Neural cell (in vitro differentiated cells): ENCODE data around the gene DYDC2. TPM values are rescaled to one million over a fixed set of nuclear protein-coding genes. Genes with fewer than 3 reads are reported as not detected.

Experiments
- H2AFZ ChIP-seq: fragments of 200-600, 300-800 bp; sonication (generic), shearing (Covaris generic); 2 replicates; pipeline ENCODE4 v1.6.0; 2014; ENCODE audit warnings: low read depth, mild to moderate bottlenecking, antibody characterized with exemption, low read length, moderate library complexity
- H3F3A ChIP-seq: fragments of 200-600 bp; shearing (Covaris generic); 2 replicates; pipeline ENCODE4 v1.6.1; 2016; ENCODE audit warnings: mild to moderate bottlenecking, moderate library complexity, mixed read lengths, antibody characterized with exemption, low read length; ENCODE audit not compliant: insufficient read depth, poor library complexity, severe bottlenecking
- H3K27ac ChIP-seq: fragments of 200-600, 300-800 bp; sonication (generic), shearing (Covaris generic); 2 replicates; pipeline ENCODE4 v1.5.1; 2014; ENCODE audit warnings: mild to moderate bottlenecking, low read length, moderate library complexity
- H3K27me3 ChIP-seq: fragments of 300-800, 200-600 bp; sonication (generic), shearing (Covaris generic); 2 replicates; pipeline ENCODE4 v1.6.0; 2014; ENCODE audit warnings: mild to moderate bottlenecking, low read depth, low read length, moderate library complexity; ENCODE audit not compliant: insufficient read depth
- H3K36me3 ChIP-seq: fragments of 300-800, 200-600 bp; sonication (generic), shearing (Covaris generic); 2 replicates; pipeline ENCODE4 v1.5.1; 2014; ENCODE audit warnings: mild to moderate bottlenecking, antibody characterized with exemption, low read length, moderate library complexity; ENCODE audit not compliant: insufficient read depth
- H3K4me2 ChIP-seq: fragments of 300-800, 200-600 bp; sonication (generic), shearing (Covaris generic); 2 replicates; pipeline ENCODE4 v1.6.0; 2014; ENCODE audit warnings: mild to moderate bottlenecking, low read length
- H3K4me3 ChIP-seq: fragments of 300-800, 200-600 bp; sonication (generic), shearing (Covaris generic); 2 replicates; pipeline ENCODE4 v1.5.1; 2014; ENCODE audit warnings: mild to moderate bottlenecking, low read length, moderate library complexity
- H3K79me2 ChIP-seq: fragments of 200-600 bp; shearing (Covaris generic); replicated peaks from 2 replicates; pipeline ENCODE4 v1.6.0; 2014; ENCODE audit warnings: mild to moderate bottlenecking, low read length, moderate library complexity; ENCODE audit not compliant: insufficient read depth
- H3K9ac ChIP-seq: fragments of 300-800, 200-600 bp; sonication (generic), shearing (Covaris generic); 2 replicates; pipeline ENCODE4 v1.6.1; 2016; ENCODE audit warnings: mild to moderate bottlenecking, low read length, mixed read lengths
- H3K9me2 ChIP-seq: fragments of 200-600 bp; shearing (Covaris generic); 2 replicates; pipeline ENCODE4 v1.6.1; 2016; ENCODE audit warnings: mild to moderate bottlenecking, low read length, mixed read lengths; ENCODE audit not compliant: insufficient read depth
- H3K9me3 ChIP-seq: fragments of 200-600, 300-800 bp; sonication (generic), shearing (Covaris generic); 2 replicates; pipeline ENCODE4 v1.6.1; 2016; ENCODE audit warnings: mild to moderate bottlenecking, mixed run types, low read length, moderate library complexity, mixed read lengths
- H4K20me1 ChIP-seq: fragments of 200-600 bp; shearing (Covaris generic); 2 replicates; pipeline ENCODE4 v1.6.1; 2016; ENCODE audit warnings: mild to moderate bottlenecking, mixed run types; ENCODE audit not compliant: insufficient read depth
- EP300 ChIP-seq: fragments of 450-650 bp; conservative IDR thresholded peaks from 2 replicates; pipeline ENCODE4 v1.6.1; 2014; ENCODE audit warnings: antibody characterized with exemption, mild to moderate bottlenecking, moderate library complexity; ENCODE audit not compliant: poor library complexity, severe bottlenecking
- EZH2 ChIP-seq: fragments of 200-600, 300-800 bp; shearing (Covaris generic), sonication (generic); IDR thresholded peaks from 2 replicates; pipeline ENCODE4 v1.6.1; 2014; ENCODE audit warnings: antibody characterized with exemption, low read length, borderline replicate concordance, mild to moderate bottlenecking; ENCODE audit not compliant: insufficient read depth, poor library complexity, severe bottlenecking
- MXI1 ChIP-seq: fragments of 450-650 bp; conservative IDR thresholded peaks from 2 replicates; pipeline ENCODE4 v1.6.1; 2014; ENCODE audit warnings: antibody characterized with exemption, mild to moderate bottlenecking; ENCODE audit not compliant: poor library complexity, severe bottlenecking
- POLR2AphosphoS5 ChIP-seq: IDR thresholded peaks from 2 replicates; pipeline ENCODE4 v1.6.1; 2012
- RAD21 ChIP-seq: fragments of 450-650 bp; conservative IDR thresholded peaks from 2 replicates; pipeline ENCODE4 v1.6.1; 2014; ENCODE audit warnings: antibody characterized with exemption, mild to moderate bottlenecking, moderate library complexity
- SMC3 ChIP-seq: fragments of 450-650 bp; conservative IDR thresholded peaks from 2 replicates; pipeline ENCODE4 v1.6.1; 2014; ENCODE audit warnings: antibody characterized with exemption, mild to moderate bottlenecking, moderate library complexity; ENCODE audit not compliant: poor library complexity
- TAF1 ChIP-seq: IDR thresholded peaks from 2 replicates; pipeline ENCODE4 v1.6.1; 2012; ENCODE audit warnings: low read depth
- polyA minus RNA-seq: library from RNA; depleted of rRNA, polyadenylated mRNA; stranded (reverse); fragments of >200 nt; gene quantifications from 2 replicates; pipeline ENCODE4 v1.2.3, GENCODE V29; 2014
- polyA plus RNA-seq: library from polyadenylated mRNA; depleted of rRNA; stranded (reverse); fragments of >200 nt; gene quantifications from 2 replicates; pipeline ENCODE4 v1.2.3, GENCODE V29; 2014
- TF ChIP-seq, protein P1 (sequence below): IDR thresholded peaks from 2 replicates; pipeline ENCODE4 v1.6.1; 2012; ENCODE audit warnings: borderline replicate concordance
- TF ChIP-seq, protein P2 (sequence below): fragments of 450-650 bp; IDR thresholded peaks from 2 replicates; pipeline ENCODE4 v1.5.1; 2014; ENCODE audit warnings: antibody characterized with exemption, mild to moderate bottlenecking, moderate library complexity; ENCODE audit not compliant: poor library complexity, severe bottlenecking

DYDC2 gene, protein sequence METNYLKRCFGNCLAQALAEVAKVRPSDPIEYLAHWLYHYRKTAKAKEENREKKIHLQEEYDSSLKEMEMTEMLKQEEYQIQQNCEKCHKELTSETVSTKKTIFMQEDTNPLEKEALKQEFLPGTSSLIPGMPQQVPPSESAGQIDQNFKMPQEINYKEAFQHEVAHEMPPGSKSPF
- polyA plus RNA-seq (2.4 and 17.0 TPM in 2 replicates), polyA minus RNA-seq (1.2 and 2.5 TPM in 2 replicates)

DNA sequence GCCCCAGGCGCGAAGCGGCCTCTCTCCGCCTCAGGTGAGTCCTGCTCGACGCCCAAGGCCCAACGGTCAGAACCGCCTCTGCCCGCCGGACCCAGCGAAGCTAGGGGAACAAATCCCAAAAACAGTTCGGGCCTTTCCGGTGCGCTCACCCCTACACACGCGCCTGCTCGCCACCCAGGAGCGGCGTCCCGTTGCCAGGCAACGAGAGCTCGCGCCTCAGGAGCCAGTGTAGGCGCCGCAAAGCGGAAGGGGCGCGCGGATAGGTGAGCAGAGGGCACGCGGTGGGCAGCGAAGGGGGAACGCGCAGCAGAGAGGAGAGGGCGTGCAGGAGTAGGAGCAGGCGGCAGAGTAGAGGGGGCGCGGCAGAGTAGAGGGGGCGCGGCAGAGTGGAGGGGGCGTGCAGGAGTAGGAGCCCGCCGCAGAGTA is at the start of gene DYDC2, which contains the start of gene DYDC1:
TSS of gene DYDC2 (plus strand) at position 219 of the 426 bp plus-strand sequence. CDS start 5,663 bp downstream, outside the sequence.
TSS of gene DYDC1 (minus strand) at position 193 of the 426 bp plus-strand sequence. CDS start 4,154 bp downstream, outside the sequence.
- TF ChIP-seq TAF1 (no peak), POLR2AphosphoS5 (no peak), MXI1 (peak; percentile 95), EZH2 (no peak), RAD21 (no peak), SMC3 (peak; percentile 8), EP300 (no peak)
- TF ChIP-seq, protein P1, sequence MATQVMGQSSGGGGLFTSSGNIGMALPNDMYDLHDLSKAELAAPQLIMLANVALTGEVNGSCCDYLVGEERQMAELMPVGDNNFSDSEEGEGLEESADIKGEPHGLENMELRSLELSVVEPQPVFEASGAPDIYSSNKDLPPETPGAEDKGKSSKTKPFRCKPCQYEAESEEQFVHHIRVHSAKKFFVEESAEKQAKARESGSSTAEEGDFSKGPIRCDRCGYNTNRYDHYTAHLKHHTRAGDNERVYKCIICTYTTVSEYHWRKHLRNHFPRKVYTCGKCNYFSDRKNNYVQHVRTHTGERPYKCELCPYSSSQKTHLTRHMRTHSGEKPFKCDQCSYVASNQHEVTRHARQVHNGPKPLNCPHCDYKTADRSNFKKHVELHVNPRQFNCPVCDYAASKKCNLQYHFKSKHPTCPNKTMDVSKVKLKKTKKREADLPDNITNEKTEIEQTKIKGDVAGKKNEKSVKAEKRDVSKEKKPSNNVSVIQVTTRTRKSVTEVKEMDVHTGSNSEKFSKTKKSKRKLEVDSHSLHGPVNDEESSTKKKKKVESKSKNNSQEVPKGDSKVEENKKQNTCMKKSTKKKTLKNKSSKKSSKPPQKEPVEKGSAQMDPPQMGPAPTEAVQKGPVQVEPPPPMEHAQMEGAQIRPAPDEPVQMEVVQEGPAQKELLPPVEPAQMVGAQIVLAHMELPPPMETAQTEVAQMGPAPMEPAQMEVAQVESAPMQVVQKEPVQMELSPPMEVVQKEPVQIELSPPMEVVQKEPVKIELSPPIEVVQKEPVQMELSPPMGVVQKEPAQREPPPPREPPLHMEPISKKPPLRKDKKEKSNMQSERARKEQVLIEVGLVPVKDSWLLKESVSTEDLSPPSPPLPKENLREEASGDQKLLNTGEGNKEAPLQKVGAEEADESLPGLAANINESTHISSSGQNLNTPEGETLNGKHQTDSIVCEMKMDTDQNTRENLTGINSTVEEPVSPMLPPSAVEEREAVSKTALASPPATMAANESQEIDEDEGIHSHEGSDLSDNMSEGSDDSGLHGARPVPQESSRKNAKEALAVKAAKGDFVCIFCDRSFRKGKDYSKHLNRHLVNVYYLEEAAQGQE = no peak
- TF ChIP-seq, protein P2, sequence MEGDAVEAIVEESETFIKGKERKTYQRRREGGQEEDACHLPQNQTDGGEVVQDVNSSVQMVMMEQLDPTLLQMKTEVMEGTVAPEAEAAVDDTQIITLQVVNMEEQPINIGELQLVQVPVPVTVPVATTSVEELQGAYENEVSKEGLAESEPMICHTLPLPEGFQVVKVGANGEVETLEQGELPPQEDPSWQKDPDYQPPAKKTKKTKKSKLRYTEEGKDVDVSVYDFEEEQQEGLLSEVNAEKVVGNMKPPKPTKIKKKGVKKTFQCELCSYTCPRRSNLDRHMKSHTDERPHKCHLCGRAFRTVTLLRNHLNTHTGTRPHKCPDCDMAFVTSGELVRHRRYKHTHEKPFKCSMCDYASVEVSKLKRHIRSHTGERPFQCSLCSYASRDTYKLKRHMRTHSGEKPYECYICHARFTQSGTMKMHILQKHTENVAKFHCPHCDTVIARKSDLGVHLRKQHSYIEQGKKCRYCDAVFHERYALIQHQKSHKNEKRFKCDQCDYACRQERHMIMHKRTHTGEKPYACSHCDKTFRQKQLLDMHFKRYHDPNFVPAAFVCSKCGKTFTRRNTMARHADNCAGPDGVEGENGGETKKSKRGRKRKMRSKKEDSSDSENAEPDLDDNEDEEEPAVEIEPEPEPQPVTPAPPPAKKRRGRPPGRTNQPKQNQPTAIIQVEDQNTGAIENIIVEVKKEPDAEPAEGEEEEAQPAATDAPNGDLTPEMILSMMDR = peak; percentile 29
- Histone ChIP-seq H3K36me3 (no peaks in the 10 kb centered on the region), H3F3A (peaks cover 3% of the 10 kb centered on the region), H3K27me3 (no peaks in the 10 kb centered on the region), H3K27ac (peak within 1 kb of the TSS; percentile 65), H3K9me2 (no peaks in the 10 kb centered on the region), H2AFZ (peak within 1 kb of the TSS; percentile 61), H3K4me2 (peak within 1 kb of the TSS; percentile 23), H3K79me2 (no peaks in the 10 kb centered on the region), H3K9ac (peak within 1 kb of the TSS; percentile 79), H4K20me1 (no peaks in the 10 kb centered on the region), H3K9me3 (no peaks in the 10 kb centered on the region), H3K4me3 (peak within 1 kb of the TSS; percentile 68)

DNA sequence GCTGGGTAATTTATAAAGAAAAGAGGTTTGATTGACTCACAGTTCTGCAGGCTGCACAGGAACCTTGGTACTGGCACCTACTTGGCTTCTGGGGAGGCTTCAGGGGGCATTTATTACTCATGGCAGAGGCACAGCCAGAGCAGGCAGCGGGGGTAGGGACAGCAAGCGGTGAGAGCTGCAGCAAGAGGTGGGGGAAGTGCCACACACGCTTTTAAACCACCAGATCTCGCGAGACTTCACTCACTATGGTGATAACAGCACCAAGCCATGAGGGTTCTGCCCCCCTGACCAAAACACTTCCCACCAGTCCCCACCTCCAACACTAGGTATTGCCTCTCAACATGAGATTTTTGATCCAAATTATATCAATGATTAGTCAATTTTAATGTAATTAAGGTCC is 43.1 kb upstream of the DYDC2 start:
- Histone ChIP-seq H2AFZ (no peak overlapping the region), H3F3A (no peaks in the 10 kb centered on the region)

More for the DNA sequence above, 43.1 kb upstream of the DYDC2 start:
- Histone ChIP-seq H3K27ac (no peak overlapping the region), H3K79me2 (no peaks in the 10 kb centered on the region), H3K4me3 (no peak overlapping the region), H4K20me1 (no peaks in the 10 kb centered on the region), H3K9ac (no peak overlapping the region), H3K36me3 (no peaks in the 10 kb centered on the region), H3K27me3 (no peaks in the 10 kb centered on the region), H3K9me3 (no peaks in the 10 kb centered on the region), H3K4me2 (no peak overlapping the region), H3K9me2 (no peaks in the 10 kb centered on the region)
- TF ChIP-seq EP300 = no peak
- TF ChIP-seq POLR2AphosphoS5 = no peak
- no peak for TF ChIP-seq TAF1
- TF ChIP-seq SMC3 = no peak
- no peak for TF ChIP-seq EZH2
- TF ChIP-seq, protein P1 = no peak
- TF ChIP-seq RAD21 = no peak
